Measurements from ENCODE around the gene RNF208. TPM values are rescaled to one million over a fixed set of nuclear protein-coding genes. Genes with fewer than 3 reads are reported as not detected.

RNF208 gene
- total RNA-seq, 1 donor from 2014 or later, result 26.0 TPM

GRCh38 chr9:137230705-137231371 is 8.8 kb upstream of the RNF208 start, which contains the start of gene SLC34A3:
SLC34A3 (plus strand) TSS chr9:137230901; CDS start chr9:137231703, 802 bp downstream.
- intact Hi-C loops (cut with DNase I), result no loop called here
- ATAC-seq (no peak), DNase-seq (ENCODE audit: missing footprints) (no peak)

- ATAC-seq, result no peak
- no peak for DNase-seq (ENCODE audit: missing footprints)
- intact Hi-C loops (cut with DNase I), result no loop called here
These were observed 8.1 kb upstream of the RNF208 start for GRCh38 chr9:137229903-137230704.

GRCh38 chr9:137228968-137229896 is 7.2 kb upstream of the RNF208 start:
- no peak for DNase-seq (ENCODE audit: missing footprints)
- intact Hi-C loops (cut with DNase I), result no loop called here
- no peak for ATAC-seq

DNA sequence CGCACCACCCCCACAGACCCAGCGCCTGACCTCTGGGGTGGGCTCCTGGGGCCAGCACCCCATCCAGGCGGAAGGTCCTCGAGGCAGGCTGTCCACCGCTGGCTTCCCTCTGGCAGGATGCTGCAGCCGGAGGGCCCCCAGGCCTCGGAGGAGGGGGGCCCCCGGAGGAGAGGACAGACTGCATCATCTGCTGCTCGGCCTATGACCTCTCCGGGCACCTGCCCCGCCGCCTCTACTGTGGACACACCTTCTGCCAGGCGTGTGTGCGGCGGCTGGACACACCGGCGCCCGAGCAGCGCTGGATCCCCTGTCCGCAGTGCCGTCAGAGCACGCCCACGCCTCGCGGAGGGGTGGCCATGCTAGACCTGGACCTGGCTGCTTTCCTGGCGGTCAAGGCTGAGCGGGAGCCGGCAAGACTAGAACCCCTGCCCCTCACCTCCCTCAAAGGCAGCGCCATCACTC is 6.5 kb upstream of the RNF208 start:
- intact Hi-C loops (cut with DNase I), result no loop called here
- no peak for ATAC-seq
- DNase-seq (ENCODE audit: missing footprints), result no peak

DNA sequence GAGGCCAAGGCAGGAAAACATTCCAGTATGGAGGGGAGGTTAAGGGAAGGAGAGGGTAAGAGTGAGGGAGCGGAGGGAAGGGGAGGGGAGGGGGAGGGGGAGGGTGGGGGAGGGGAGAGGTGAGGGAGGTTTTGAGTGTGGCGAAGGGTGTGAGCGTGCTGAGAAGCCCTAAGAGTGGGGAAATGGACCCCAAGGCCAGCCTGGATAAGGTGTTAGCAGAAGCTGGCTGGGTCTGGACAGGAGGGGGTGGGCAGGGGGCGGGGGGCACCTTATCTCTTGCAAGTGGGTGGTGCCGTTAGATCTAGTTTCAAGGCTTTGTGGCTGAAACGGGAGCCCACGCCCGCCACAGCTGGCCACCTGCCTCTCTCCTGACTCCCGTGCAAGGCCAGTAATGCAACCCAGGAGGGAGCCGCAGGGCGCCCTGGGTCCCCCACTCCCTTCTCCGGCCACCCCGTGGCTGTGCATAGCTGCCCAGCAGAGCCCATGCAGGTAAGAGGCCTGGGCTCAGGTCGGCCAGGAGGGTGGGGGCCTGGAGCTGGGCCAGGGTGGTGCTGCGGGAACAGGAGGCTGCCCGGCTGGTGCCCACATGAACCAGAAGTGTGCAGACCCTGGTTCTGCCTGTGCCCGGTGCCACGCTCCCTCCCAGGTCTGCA is 5.9 kb upstream of the RNF208 start:
- DNase-seq (ENCODE audit: missing footprints), result no peak
- intact Hi-C loops (cut with DNase I), result loop anchor here (2.0 kb wide), 1 partner anchor 111 kb away; no protein-coding TSS in a partner anchor
- no peak for ATAC-seq

GRCh38 chr9:137227054-137227852 is 5.2 kb upstream of the RNF208 start, which contains the start of gene RNF224:
RNF224 (plus strand) TSS chr9:137227502; CDS start chr9:137228336, 834 bp downstream.
- intact Hi-C loops (cut with DNase I), result loop anchor here (2.0 kb wide), 1 partner anchor 110 kb away; no protein-coding TSS in a partner anchor
- peak; percentile 28 for ATAC-seq
- DNase-seq (ENCODE audit: missing footprints), result peak; percentile 87

DNA sequence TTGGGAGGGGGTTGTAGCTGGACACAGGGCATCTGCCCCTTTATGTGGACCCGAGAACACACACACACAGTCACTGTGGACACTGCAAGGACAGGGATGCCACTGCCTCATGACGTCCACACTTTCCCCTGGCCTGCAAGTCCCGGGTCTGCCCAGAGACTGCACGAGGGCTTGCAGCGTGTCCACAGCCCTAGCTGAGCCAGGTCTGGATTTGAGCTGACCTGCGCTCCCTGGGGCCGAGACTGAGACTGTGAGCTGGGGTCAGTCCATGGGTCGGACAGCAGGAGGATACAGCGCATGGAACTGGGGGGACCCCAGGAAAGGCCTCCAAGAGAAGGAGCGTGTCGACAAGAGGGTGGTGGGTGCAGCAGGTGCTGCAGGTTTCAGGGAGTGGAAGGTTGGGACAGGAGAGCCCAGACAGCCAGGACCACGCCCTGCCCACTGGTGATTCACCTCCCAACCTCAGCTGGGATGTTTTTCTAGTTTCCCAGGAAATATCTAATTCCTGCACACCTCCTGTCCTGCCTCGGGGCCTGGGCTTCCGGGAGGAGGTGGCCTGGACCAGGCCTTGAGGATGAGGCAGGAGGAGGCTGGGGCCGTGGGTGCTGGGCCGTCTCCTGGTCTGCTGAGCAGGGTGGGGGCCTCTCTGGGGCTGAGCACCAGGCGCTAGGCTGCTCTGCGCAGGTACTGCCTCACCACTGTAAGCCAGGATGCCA is 4.5 kb upstream of the RNF208 start:
- no peak for ATAC-seq
- intact Hi-C loops (cut with DNase I), result loop anchor here (2.0 kb wide), 1 partner anchor 110 kb away; no protein-coding TSS in a partner anchor

GRCh38 chr9:137225699-137226331 is 3.8 kb upstream of the RNF208 start:
- no peak for ATAC-seq
- intact Hi-C loops (cut with DNase I), result loop anchor here (2.0 kb wide), 1 partner anchor 109 kb away; no protein-coding TSS in a partner anchor
- DNase-seq (ENCODE audit: missing footprints), result no peak

More for the DNA sequence above, 4.5 kb upstream of the RNF208 start:
- DNase-seq (ENCODE audit: missing footprints), result no peak

- ATAC-seq (no peak), DNase-seq (ENCODE audit: missing footprints) (no peak)
- intact Hi-C loops (cut with DNase I), result loop anchor here (5.0 kb wide), 1 partner anchor 433 kb away; the partner anchor contains the start of gene TMEM141
These were observed 3.0 kb upstream of the RNF208 start, which contains the start of gene CYSRT1 for GRCh38 chr9:137224830-137225694. CYSRT1 (plus strand) TSS chr9:137225174; CDS start chr9:137225622, 448 bp downstream.

- DNase-seq (ENCODE audit: missing footprints) (peak; percentile 98), ATAC-seq (peak; percentile 93)
- intact Hi-C loops (cut with DNase I), result loop anchor here (2.0 to 5.0 kb wide), 2 partner anchors 35 to 431 kb away; partner anchors contain the start of genes ANAPC2, SSNA1 and TMEM141
These were observed 1.3 kb upstream of the RNF208 start for GRCh38 chr9:137223078-137223970.

GRCh38 chr9:137221506-137222111 is 431 bp downstream of the RNF208 start:
- ATAC-seq (no peak), DNase-seq (ENCODE audit: missing footprints) (no peak)
- intact Hi-C loops (cut with DNase I), result loop anchor here (2.0 to 5.0 kb wide), 2 partner anchors 33 to 429 kb away; partner anchors contain the start of genes ANAPC2, SSNA1 and TMEM141

DNA sequence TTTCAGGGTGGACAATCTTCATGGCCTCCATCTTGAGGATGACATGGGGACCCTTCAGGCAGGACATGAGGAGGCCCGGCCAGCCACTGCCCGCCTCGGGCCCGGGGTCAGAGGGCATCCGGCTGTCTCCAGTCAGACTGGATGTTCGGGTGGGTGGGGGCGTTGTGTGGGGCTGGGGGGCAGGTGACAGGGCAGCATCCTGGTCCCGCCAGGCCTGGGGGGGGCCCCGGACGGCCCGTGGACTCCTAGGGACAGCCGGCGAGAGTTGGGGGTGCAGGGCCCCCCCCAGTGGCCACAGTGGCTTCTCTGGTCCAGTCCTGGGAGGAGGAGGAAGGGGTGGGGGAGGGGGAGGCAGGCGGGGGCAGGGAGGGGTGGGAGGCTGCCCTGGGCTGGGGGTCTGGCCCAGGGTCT is 940 bp downstream of the RNF208 start:
- DNase-seq (ENCODE audit: missing footprints), result no peak
- ATAC-seq, result no peak
- intact Hi-C loops (cut with DNase I), result loop anchor here (5.0 kb wide), 1 partner anchor 429 kb away; the partner anchor contains the start of gene TMEM141

DNA sequence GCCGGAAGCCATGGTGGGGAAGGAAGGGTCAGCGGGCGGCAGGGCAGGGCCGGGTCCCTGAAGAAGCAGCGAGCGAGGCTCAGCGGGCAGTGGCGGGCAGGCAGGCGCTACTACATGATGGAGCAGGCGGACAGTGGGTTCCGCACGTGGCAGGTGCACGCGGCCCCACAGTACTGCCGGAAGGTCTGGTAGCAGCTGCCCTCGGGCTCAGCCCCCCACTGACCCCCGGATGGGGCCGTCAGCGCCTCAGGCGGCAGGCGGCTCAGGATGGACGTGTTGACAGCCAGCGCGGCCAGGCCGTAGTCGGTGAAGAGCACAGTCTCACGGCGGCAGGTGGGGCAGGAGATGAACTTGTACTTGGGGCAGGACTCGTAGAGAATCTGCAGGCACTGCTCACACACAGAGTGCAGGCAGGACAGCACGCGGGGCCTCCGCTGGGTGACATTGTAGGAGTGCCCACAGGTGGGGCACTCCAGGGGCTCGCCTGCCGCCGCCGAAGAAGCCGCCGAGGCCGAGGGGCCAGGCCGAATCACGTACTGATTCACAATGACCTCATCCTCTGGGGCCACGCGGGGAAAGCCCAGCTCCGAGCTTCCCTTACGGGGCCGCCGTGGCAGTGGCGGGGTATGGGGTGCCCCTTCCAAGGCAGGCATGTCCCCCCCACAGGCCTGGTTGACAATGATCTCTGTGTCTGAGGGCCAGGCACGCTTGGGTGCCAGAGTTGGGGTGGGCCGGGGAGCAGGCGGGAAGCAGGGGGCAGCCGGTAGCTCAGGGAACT is 1.5 kb downstream of the RNF208 start:
- DNase-seq (ENCODE audit: missing footprints) (no peak), ATAC-seq (no peak)
- intact Hi-C loops (cut with DNase I), result loop anchor here (5.0 kb wide), 1 partner anchor 428 kb away; the partner anchor contains the start of gene TMEM141

Data from Right ventricle myocardium inferior (tissue), 1 donor.